ENCODE measurements around the gene STAM. TPM values are rescaled to one million over a fixed set of nuclear protein-coding genes. Genes with fewer than 3 reads are reported as not detected.

Gene STAM
- polyA plus RNA-seq, 5 donors, result 30.5 to 43.9 (median 36.4) TPM

DNA sequence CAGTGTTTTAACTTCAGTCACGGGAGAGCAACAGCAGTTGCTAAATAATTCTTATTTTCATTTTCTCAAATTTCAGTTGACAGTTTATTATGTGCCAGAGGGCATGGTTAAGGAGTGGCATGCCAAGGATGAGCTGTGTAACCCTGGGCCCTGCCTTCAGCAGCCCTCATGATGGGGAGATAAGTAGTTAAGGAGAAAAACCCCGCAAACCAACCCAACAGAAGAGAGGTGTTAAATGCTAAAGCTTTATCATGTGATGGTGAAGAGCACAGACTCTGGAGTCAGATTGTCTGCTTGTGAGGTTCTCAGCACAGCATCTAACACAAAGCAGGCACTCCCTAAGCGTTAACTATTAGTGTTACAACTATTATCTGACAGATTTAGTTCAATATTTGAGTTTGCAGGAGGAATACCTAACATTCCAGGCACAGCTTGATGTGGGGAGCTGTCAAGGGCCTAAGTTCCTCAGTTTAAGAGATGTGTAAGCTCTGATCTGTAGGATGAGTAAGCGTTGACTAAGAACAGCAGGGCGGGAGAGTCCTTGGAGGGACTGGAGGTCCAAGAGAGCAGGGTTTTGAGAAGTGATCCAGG is 29.6 kb downstream of the STAM start:
- no peak for DNase-seq

GRCh38 chr10:17674566-17674965 is 30.6 kb downstream of the STAM start:
- no peak for DNase-seq

DNA sequence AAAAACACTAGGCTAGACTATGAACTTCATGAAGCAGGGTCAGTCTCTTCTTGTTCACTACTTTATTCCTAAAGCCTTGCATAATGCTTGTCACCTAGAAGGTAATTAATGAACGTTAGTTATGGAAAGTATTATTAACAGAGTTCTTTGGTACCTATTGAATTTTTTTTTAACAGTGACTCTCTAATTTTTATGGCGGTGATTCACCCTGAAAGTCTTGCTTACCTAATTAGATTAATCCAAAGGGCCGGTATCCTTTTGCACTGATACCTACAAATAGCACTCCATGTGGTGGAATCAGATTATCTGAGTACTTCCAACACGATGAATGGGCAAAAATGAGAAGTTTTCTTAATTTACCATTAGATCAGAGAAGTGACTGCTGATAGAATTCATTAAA is 31.7 kb downstream of the STAM start:
- DNase-seq, result no peak

GRCh38 chr10:17676919-17677318 is 33.0 kb downstream of the STAM start:
- DNase-seq, result no peak

- no peak for DNase-seq
These were observed 38.4 kb downstream of the STAM start for GRCh38 chr10:17682236-17682946.

- DNase-seq, result no peak
These were observed 39.6 kb downstream of the STAM start for GRCh38 chr10:17683541-17683940.

GRCh38 chr10:17684537-17684936 is 40.6 kb downstream of the STAM start:
- DNase-seq, result no peak

GRCh38 chr10:17685233-17685840 is 41.4 kb downstream of the STAM start:
- no peak for DNase-seq

GRCh38 chr10:17687117-17687831 is 43.3 kb downstream of the STAM start:
- no peak for DNase-seq

GRCh38 chr10:17689137-17689536 is 45.2 kb downstream of the STAM start:
- DNase-seq, result no peak

DNA sequence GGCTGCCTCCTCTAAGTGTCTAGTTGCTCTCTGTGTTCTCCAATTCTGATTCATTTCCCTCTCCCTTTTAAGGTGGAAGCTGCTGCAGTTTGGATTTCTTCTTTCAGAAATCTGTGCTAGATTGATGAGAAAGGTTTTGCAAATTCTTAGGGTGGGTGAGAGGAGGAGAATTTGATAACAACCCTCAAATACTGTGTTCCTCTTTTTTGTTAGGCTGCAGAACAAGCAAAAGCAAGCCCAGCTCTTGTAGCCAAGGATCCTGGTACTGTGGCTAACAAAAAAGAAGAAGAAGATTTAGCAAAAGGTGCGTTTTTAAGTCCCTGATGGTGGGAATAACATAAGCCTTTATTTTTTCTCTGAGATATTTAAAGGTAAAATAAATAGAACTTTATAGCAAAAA is 49.1 kb downstream of the STAM start:
- no peak for DNase-seq

DNA sequence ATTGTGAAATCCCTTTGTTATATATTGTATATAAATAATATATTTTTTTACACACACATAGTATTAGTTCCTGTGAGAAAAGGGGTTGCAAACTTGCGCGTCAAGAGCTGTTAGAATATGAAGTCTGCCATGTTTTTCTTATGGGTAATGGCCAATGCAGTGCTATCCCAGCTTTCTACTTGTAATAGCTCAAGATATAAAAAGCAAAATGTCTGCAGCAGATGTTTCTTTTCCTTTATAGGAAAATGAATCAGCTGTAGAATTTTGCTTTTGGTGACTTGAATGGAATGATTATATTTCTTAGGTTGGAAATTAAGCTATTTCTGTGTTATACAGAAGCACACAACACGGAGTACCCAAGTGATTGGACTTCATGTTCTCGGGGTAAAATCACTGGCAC is 54.7 kb downstream of the STAM start:
- DNase-seq, result no peak

DNA sequence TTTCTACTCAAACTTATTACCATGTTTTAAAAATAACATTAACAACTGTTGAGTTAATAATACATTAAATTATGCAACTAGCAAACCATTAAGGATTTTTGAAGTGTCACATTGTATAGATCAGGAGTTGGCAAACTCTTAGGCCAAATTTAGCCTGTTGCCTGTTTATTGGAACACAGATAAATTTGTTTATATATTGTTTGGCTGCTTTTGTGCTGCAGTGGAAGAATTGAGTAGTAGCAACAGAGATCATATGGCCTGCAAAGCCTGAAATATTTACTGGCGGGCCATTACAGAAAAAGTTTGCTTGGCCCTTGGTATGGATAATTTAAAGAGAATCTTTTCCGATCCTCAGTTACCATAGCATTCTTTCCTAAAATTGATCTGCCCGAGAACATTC is 57.4 kb downstream of the STAM start:
- DNase-seq, result peak; percentile 62 to 76

DNA sequence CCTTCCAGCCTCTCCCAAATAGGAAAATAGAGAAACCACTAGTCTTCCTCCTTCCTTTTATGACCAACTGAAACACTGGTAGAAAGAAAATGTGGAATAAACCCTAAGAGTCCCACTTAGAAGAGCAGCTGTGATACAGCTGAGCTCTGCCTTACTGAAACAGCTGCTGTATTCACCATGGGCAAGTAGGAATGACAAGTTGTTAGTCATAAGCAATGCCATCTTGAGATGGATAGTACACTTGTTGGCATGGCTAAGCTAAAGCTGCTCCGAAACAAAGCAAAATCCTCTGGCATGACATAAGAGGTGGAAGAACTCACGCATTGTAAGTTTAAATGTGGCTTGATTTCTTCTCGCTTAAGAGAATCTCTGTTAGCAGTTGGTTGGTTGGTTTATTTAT is 59.8 kb downstream of the STAM start:
- no peak for DNase-seq

DNA sequence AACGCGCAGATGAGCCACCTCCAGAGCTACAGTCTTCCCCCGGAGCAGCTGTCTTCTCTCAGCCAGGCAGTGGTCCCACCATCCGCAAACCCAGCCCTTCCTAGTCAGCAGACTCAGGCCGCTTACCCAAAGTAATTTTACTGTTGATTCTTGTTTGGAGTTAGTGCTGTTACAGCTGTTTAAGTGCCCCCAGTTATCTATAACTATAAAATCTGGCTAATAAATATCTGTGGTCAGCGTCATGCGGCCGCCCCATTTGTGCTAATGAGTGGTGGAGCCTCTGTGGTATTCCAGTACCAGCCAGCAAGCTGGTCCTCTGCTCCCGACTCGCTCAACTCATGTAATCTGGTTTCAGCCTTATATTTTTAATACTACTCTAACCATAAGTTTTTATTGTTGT is 64.9 kb downstream of the STAM start:
- DNase-seq, result no peak

DNA sequence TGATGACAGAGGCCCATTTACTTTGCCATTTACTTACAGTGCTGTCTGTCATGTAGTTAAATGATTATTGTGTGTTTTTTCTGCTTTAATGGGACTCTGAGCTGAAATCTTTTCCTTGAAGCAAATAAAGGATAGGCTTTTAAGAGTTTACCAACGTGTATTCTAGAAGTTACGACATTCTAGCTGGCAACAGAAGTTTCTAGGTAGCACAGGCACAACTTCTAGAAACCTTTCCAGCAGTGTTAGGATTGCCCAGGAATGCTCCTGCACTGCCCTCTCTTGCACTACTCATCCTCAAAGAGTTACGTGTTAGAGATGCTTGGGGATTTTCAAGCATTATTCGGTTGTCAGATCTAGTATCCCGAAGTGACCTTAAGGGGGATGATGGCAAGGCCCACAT is 65.5 kb downstream of the STAM start:
- no peak for DNase-seq

DNA sequence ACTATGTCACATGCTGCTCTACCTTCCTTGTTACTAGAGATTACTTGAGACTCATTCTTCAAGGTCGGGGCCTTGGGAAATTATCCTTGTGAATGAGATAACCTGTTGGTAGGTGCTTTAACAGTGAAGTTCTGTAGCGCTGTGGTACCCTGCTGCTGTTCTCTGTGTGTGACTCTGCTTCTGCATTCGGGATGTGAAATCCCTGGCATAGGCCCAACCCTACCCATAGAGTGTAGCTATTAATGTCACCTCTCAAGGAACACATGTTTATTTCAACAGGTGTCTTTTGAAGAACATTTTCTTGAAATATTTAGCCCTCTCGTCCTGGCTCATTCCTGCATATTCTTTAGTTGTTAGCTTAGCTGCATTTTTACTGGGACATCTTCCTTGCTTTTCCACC is 66.2 kb downstream of the STAM start:
- no peak for DNase-seq

- no peak for DNase-seq
These were observed 68.1 kb downstream of the STAM start for GRCh38 chr10:17712053-17712452.

- DNase-seq, result no peak
These were observed 68.9 kb downstream of the STAM start for GRCh38 chr10:17712717-17713471.

- DNase-seq, result no peak
These were observed 69.8 kb downstream of the STAM start for GRCh38 chr10:17713758-17714157.

DNA sequence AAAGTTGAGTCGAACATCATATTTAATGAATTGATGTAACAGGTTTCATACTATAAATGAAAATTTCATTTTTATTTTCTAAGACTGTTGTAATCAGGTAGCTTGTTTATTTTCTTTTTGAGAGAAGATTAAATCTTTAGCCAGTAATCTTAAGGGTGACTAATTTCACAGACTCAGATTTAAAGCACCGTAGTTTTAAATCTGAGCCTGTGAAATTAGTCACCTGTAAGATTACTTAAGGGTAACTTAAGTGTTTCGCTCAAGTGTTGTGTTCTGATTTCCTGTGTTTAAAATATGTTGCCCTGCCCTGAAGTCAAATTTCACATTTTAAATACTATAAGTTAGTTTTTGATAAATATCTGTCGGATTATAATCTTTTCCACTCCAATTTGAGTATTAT is 72.2 kb downstream of the STAM start:
- no peak for DNase-seq

All from right lung (tissue), 5 donors.